GM21786 (cell line): Measurements from ENCODE around the gene ZNF383.
"Not testable (repeated sequence)": the region's sequence is repeated elsewhere in the genome, so short reads cannot be mapped to it uniquely, and the experiment has no call there.

ENCODE experiments used
- ATAC-seq: cut with Tn5 transposase; IDR thresholded peaks from one replicate; pipeline ENCODE4 v1.9.1; 2021; ENCODE audit not compliant: unreplicated experiment

ZNF383 gene

GRCh38 chr19:37292998-37293939, 75.3 kb downstream of the ZNF383 start:
- ATAC-seq = not testable (repeated sequence)

GRCh38 chr19:37294246-37294645, 76.2 kb downstream of the ZNF383 start:
- ATAC-seq = not testable (repeated sequence)
